HCT116 (cell line): Measurements from ENCODE around the gene GRID2.

Experiments used
- FOSL1 ChIP-seq: IDR thresholded peaks from 2 replicates; pipeline ENCODE4 v1.6.1; 2012; ENCODE audit warnings: low read depth
- JUND ChIP-seq: IDR thresholded peaks from 2 replicates; pipeline ENCODE4 v1.6.1; 2012
- POLR2A ChIP-seq: IDR thresholded peaks from 2 replicates; pipeline ENCODE4 v1.7.0; 2011; ENCODE audit warnings: borderline replicate concordance; ENCODE audit not compliant: insufficient read depth, insufficient read length; ENCODE audit errors: extremely low read depth
- POLR2AphosphoS5 ChIP-seq: IDR thresholded peaks from 2 replicates; pipeline ENCODE4 v1.6.1; 2011; ENCODE audit warnings: mild to moderate bottlenecking, low read depth, low read length, moderate library complexity
- TCF7L2 ChIP-seq: IDR thresholded peaks from 2 replicates; pipeline ENCODE4 v1.7.0; 2011; ENCODE audit warnings: borderline replicate concordance, inconsistent platforms; ENCODE audit not compliant: insufficient read depth, insufficient read length; ENCODE audit errors: extremely low read depth
- ZFX ChIP-seq: fragments of 450-650 bp; IDR thresholded peaks from 2 replicates; pipeline ENCODE4 v1.6.1; 2017
- TF ChIP-seq, protein P1 (sequence below), 3 experiments: fragments of 200-600 bp in 1 of 3; sonication (generic) in 1 of 3; IDR thresholded peaks in 2 of 3; conservative IDR thresholded peaks in 1 of 3; 2 replicates each; pipeline ENCODE4 v1.5.1; 2012 to 2017; ENCODE audit warnings: low read depth in 2 of 3, low read length in 2 of 3, antibody characterized with exemption in 1 of 3, borderline replicate concordance in 1 of 3, control low read depth in 1 of 3, mild to moderate bottlenecking in 1 of 3, mixed read lengths in 1 of 3, mixed run types in 1 of 3, moderate library complexity in 1 of 3; ENCODE audit not compliant: insufficient read depth in 1 of 3

DNA sequence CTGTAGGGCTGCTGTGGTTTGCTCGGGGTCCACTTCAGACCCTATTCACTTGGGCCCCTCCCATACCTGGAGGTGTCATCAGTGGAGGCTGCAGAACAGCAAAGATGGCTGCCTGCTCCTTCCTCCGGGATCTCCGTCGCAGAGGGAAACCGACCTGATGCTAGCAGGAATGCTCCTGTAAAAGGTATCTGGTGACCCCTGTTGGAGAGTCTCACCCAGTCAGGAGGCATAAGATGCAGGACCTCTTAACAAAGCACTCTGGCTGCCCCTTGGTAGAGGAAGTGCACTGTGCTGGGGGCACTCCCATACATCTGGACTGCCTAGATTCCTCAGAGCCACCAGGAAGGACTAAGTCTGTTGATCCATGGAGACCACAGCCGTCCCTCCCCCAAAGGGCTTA, 296.9 kb downstream of the GRID2 start:
- TF ChIP-seq, protein P1, sequence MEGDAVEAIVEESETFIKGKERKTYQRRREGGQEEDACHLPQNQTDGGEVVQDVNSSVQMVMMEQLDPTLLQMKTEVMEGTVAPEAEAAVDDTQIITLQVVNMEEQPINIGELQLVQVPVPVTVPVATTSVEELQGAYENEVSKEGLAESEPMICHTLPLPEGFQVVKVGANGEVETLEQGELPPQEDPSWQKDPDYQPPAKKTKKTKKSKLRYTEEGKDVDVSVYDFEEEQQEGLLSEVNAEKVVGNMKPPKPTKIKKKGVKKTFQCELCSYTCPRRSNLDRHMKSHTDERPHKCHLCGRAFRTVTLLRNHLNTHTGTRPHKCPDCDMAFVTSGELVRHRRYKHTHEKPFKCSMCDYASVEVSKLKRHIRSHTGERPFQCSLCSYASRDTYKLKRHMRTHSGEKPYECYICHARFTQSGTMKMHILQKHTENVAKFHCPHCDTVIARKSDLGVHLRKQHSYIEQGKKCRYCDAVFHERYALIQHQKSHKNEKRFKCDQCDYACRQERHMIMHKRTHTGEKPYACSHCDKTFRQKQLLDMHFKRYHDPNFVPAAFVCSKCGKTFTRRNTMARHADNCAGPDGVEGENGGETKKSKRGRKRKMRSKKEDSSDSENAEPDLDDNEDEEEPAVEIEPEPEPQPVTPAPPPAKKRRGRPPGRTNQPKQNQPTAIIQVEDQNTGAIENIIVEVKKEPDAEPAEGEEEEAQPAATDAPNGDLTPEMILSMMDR (IDR thresholded peaks at IDR 0.05 in 2 of 3, conservative IDR thresholded peaks at IDR 0.05 in 1 of 3; ENCODE audit: borderline replicate concordance in 1 of 3, insufficient read depth in 1 of 3, low read depth in 2 of 3, low read length in 2 of 3) = no peak
- TF ChIP-seq ZFX (no peak), POLR2AphosphoS5 (no peak), POLR2A (no peak), TCF7L2 (no peak), JUND (no peak), FOSL1 (no peak)
